HG03097 (cell line): ENCODE data around the gene ATP11A.

Source experiments
- ATAC-seq: cut with Tn5 transposase; IDR thresholded peaks from one replicate; pipeline ENCODE4 v1.9.1; 2021; ENCODE audit not compliant: unreplicated experiment, low FRiP score

Gene ATP11A

GRCh38 chr13:112756081-112756480 lies 66.2 kb downstream of the ATP11A start:
- ATAC-seq: no peak

- no peak for ATAC-seq
Measured at GRCh38 chr13:112756511-112756966, 66.7 kb downstream of the ATP11A start.

GRCh38 chr13:112756967-112757758 lies 67.3 kb downstream of the ATP11A start:
- ATAC-seq: no peak

GRCh38 chr13:112757759-112758086 lies 67.9 kb downstream of the ATP11A start:
- no peak for ATAC-seq

- ATAC-seq: no peak
Measured at GRCh38 chr13:112759053-112759452, 69.2 kb downstream of the ATP11A start.

- no peak for ATAC-seq
Measured at GRCh38 chr13:112759827-112760226, 70.0 kb downstream of the ATP11A start.

- no peak for ATAC-seq
Measured at GRCh38 chr13:112760435-112760834, 70.6 kb downstream of the ATP11A start.

- no peak for ATAC-seq
Measured at GRCh38 chr13:112760931-112761330, 71.1 kb downstream of the ATP11A start.

- no peak for ATAC-seq
Measured at GRCh38 chr13:112761701-112762689, 72.2 kb downstream of the ATP11A start.

- ATAC-seq: no peak
Measured at GRCh38 chr13:112762690-112763080, 72.8 kb downstream of the ATP11A start.

- ATAC-seq: no peak
Measured at GRCh38 chr13:112764028-112764427, 74.2 kb downstream of the ATP11A start.

GRCh38 chr13:112764864-112765561 lies 75.2 kb downstream of the ATP11A start:
- no peak for ATAC-seq

- no peak for ATAC-seq
Measured at GRCh38 chr13:112765731-112766130, 75.9 kb downstream of the ATP11A start.

GRCh38 chr13:112766336-112766735 lies 76.5 kb downstream of the ATP11A start:
- ATAC-seq: no peak

- ATAC-seq: no peak
Measured at GRCh38 chr13:112767506-112768471, 78.0 kb downstream of the ATP11A start.

- ATAC-seq: no peak
Measured at GRCh38 chr13:112768795-112769481, 79.1 kb downstream of the ATP11A start.

- ATAC-seq: no peak
Measured at GRCh38 chr13:112769615-112770014, 79.8 kb downstream of the ATP11A start.

GRCh38 chr13:112770504-112770903 lies 80.7 kb downstream of the ATP11A start:
- ATAC-seq: no peak
